NCI-H1048 (cell line): ENCODE data around the gene TOLLIP.

Experiments used
- DNase-seq: peaks from one replicate; lab custom pipeline; 2025; lab: John Stamatoyannopoulos, UW

TOLLIP gene

GRCh38 chr11:1231396-1232020 lies 77.9 kb downstream of the TOLLIP start:
- no peak for DNase-seq

DNA sequence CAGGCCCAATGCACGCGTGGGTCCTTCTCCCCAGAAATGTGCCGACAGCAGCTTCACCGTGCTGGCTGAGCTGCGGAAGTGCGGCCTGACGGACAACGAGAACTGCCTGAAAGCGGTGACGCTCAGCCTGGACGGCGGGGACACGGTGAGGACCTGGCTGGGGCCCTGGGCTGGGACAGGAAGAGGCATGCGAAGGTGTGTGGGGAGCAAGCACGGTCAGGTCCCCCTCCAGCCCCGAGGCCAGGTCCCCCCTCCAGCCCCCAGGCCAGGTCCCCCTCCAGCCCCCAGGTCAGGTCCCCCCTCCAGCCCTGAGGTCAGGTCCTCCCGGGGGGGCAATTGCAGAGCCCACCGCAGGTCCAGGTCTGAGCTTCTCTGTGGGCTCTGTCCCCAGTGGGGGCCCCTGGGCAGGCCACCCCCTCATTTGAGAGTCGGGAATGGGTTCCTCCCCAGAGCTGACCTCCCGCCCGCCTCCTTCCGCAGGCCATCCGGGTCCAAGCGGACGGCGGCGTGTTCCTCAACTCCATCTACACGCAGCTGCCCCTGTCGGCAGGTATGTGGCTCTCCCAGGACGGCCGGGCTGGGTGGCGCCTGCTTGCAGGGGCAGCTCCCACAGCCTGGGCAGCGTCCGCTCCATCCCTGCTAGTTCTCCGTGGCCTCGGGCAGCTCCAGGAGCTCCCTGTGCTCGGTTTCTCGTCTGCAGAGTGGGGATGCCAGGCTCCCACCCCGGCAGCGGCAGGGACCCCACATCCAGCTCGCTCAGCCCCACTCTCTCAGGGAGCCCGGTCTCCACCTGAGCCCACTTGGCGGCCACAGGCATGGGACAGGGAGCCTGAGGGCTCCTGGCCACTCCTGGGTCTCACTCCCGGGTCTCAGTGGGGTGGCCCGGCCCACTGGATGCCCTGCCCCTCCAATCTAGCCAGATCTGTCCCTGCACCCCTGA lies 78.7 kb downstream of the TOLLIP start:
- no peak for DNase-seq

GRCh38 chr11:1230121-1230455 lies 79.3 kb downstream of the TOLLIP start:
- no peak for DNase-seq

- no peak for DNase-seq
Observed at GRCh38 chr11:1229471-1230120, 79.8 kb downstream of the TOLLIP start.

DNA sequence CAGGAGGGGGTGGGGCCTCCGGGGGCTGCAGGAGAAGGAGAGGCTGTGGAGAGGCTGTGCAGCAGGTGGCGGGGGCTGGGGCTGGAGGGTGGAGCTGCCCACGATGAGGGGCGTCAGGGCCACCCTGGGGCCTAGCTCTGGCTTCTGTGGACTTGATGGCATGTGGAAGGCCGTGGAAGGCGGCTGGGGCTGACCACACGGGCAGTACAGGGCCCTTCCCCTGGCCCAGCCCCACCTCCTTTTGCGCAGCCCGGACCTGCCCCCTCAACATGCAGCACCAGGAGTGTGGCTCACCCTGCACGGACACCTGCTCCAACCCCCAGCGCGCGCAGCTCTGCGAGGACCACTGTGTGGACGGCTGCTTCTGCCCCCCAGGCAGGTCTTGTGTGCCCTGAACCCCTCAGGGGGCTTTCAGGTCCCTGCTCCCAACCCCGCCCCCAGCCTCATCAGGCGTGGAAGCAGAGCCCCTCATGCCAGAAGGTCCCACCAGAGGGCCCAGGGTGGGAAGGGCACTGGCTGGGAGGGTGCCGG lies 80.4 kb downstream of the TOLLIP start:
- DNase-seq: no peak

- no peak for DNase-seq
Observed at GRCh38 chr11:1228101-1228821, 81.2 kb downstream of the TOLLIP start.

GRCh38 chr11:1227551-1228100 lies 81.8 kb downstream of the TOLLIP start:
- DNase-seq: no peak

- no peak for DNase-seq
Observed at GRCh38 chr11:1226986-1227550, 82.4 kb downstream of the TOLLIP start.

- DNase-seq: no peak
Observed at GRCh38 chr11:1226226-1226985, 83.0 kb downstream of the TOLLIP start.

GRCh38 chr11:1225386-1226225 lies 83.8 kb downstream of the TOLLIP start:
- DNase-seq: no peak

DNA sequence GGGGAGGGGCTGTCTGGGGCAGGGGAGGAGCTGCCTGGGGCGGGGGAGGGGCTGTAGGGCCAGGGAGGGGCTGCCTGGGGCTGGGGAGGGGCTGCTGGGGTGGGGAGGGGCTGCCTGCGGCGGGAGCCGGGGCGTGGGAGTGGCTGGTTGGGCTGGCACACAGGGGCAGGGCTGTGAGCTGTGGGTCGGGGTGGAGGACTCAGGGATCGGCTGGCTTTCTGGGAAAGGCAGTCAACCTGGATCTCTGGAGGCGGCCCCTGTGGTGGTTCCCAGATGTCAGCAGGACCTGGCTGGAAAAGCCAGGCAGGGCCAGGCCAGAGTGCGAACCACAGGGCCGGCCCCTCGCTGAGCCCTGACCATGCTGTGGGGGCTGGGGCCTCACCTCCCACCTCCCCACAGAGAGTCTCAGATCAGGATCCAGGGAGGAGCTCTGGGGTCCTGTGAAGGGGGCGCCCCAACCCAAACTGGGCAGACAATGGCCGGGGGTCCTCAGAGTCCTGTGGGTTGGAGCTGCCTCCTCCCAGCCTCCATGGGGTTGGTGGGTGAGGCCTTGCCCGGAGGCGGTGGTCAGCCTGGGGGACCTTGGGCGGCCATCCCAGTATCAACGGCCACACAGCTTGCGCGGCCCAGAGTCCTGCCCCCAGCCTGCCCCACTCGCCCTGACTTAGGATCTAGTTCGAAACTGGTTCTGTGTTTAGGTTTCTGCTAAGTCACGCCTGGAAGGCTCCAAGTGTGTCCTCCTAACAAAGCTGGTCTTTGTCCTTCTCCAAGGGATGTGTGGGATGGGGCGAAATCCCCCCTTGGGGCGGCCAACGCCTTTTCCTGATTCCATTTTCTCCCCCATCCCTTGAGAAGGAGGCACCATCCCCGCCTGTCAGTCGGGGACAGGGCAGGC lies 84.7 kb downstream of the TOLLIP start:
- DNase-seq: no peak
